ENCODE data around the gene NACA2.

GRCh38 chr17:61591930-61592329, 911 bp upstream of the NACA2 start:
- TF ChIP-seq, protein P1, sequence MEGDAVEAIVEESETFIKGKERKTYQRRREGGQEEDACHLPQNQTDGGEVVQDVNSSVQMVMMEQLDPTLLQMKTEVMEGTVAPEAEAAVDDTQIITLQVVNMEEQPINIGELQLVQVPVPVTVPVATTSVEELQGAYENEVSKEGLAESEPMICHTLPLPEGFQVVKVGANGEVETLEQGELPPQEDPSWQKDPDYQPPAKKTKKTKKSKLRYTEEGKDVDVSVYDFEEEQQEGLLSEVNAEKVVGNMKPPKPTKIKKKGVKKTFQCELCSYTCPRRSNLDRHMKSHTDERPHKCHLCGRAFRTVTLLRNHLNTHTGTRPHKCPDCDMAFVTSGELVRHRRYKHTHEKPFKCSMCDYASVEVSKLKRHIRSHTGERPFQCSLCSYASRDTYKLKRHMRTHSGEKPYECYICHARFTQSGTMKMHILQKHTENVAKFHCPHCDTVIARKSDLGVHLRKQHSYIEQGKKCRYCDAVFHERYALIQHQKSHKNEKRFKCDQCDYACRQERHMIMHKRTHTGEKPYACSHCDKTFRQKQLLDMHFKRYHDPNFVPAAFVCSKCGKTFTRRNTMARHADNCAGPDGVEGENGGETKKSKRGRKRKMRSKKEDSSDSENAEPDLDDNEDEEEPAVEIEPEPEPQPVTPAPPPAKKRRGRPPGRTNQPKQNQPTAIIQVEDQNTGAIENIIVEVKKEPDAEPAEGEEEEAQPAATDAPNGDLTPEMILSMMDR (IDR thresholded peaks at IDR 0.05; ENCODE audit: control extremely low read depth in 1 of 3, insufficient read depth in 1 of 3, low read depth in 1 of 3, low read length in 3 of 3): no peak
- TF ChIP-seq HDAC6 (IDR thresholded peaks at IDR 0.05; ENCODE audit: low read depth, low read length): no peak
- no peak for TF ChIP-seq TEAD4 (IDR thresholded peaks at IDR 0.05; ENCODE audit: low read depth, low read length)
- no peak for TF ChIP-seq POLR2A (IDR thresholded peaks at IDR 0.05; ENCODE audit: control extremely low read depth in 1 of 2, low read depth in 2 of 2, low read length in 2 of 2)
